ENCODE results near the gene ZNF121.
"Not testable (repeated sequence)": the region's sequence is repeated elsewhere in the genome, so short reads cannot be mapped to it uniquely, and the experiment has no call there.

The ZNF121 gene

GRCh38 chr19:9584073-9584833, at the start of gene ZNF121:
Gene ZNF121 (minus strand): TSS chr19:9584504. CDS start chr19:9568097, 16,407 bp downstream.
- peak; percentile 54 to 70 for DNase-seq

GRCh38 chr19:9627856-9628255, 43.6 kb upstream of the ZNF121 start:
- DNase-seq = no peak

- DNase-seq = no peak
Measured at GRCh38 chr19:9622531-9622930, 38.2 kb upstream of the ZNF121 start.

GRCh38 chr19:9621156-9622037, 37.1 kb upstream of the ZNF121 start, which contains the start of gene ZNF561:
Gene ZNF561 (minus strand): TSS chr19:9621232. CDS start chr19:9619456, 1,776 bp downstream.
- peak; percentile 64 to 71 for DNase-seq

- peak in 1 of 2 experiments; percentile 50 for DNase-seq
Measured at GRCh38 chr19:9620842-9621155, 36.5 kb upstream of the ZNF121 start.

GRCh38 chr19:9615844-9616243, 31.5 kb upstream of the ZNF121 start:
- no peak for DNase-seq

- DNase-seq = no peak
Measured at GRCh38 chr19:9610484-9611113, 26.3 kb upstream of the ZNF121 start.

GRCh38 chr19:9608912-9609311, 24.6 kb upstream of the ZNF121 start:
- no peak for DNase-seq

- no peak for DNase-seq
Measured at GRCh38 chr19:9597027-9597426, 12.7 kb upstream of the ZNF121 start.

- peak; percentile 67 to 73 for DNase-seq
Measured at GRCh38 chr19:9586764-9587163, 2.5 kb upstream of the ZNF121 start.

- DNase-seq = not testable (repeated sequence)
Measured at GRCh38 chr19:9582081-9582725, 2.1 kb downstream of the ZNF121 start.

- DNase-seq = no peak
Measured at GRCh38 chr19:9580728-9581127, 3.6 kb downstream of the ZNF121 start.

- DNase-seq = no peak
Measured at GRCh38 chr19:9570255-9570654, 14.0 kb downstream of the ZNF121 start.

- no peak for DNase-seq
Measured at GRCh38 chr19:9566729-9567128, 17.6 kb downstream of the ZNF121 start.

- DNase-seq = no peak
Measured at GRCh38 chr19:9565900-9566705, 18.2 kb downstream of the ZNF121 start.

GRCh38 chr19:9552536-9553274, 31.6 kb downstream of the ZNF121 start:
- DNase-seq = no peak

GRCh38 chr19:9547870-9548269, 36.4 kb downstream of the ZNF121 start:
- no peak for DNase-seq

- not testable (repeated sequence) for DNase-seq
Measured at GRCh38 chr19:9541281-9541680, 43.0 kb downstream of the ZNF121 start.

- DNase-seq = not testable (repeated sequence)
Measured at GRCh38 chr19:9539921-9540320, 44.4 kb downstream of the ZNF121 start.

- DNase-seq = not testable (repeated sequence)
Measured at GRCh38 chr19:9539201-9539600, 45.1 kb downstream of the ZNF121 start.
